Caco-2 (cell line): ENCODE results near the gene CPED1. TPM values are rescaled to one million over a fixed set of nuclear protein-coding genes. Genes with fewer than 3 reads are reported as not detected.

ENCODE experiments used
- BruUV-seq: library from RNA; stranded (reverse); fragments of 400-500 nt; replicated peaks from 2 replicates; lab custom pipeline; 2021; lab: Mats Ljungman, UMichigan
- CTCF ChIA-PET: fragments of 300-600 bp; sonication (Branson Sonifier 250); formaldehyde crosslinking; loops from one replicate; lab custom pipeline; 2022; ENCODE audit warnings: antibody characterized with exemption; lab: Charles Lee
- POLR2A ChIA-PET: fragments of 300-600 bp; sonication (Branson Sonifier 250); formaldehyde crosslinking; loops from one replicate; lab custom pipeline; 2022; ENCODE audit warnings: antibody characterized with exemption; lab: Charles Lee
- DNase-seq, 2 experiments: peaks; one replicate each; pipeline versions ENCODE4 v3.0.0 to v3.0.0-alpha.2; 2020 to 2022
- H3K27me3 ChIP-seq: replicated peaks from 2 replicates; pipeline ENCODE4 v1.6.0; 2011; ENCODE audit warnings: low read length; ENCODE audit not compliant: control insufficient read depth, insufficient read depth
- H3K36me3 ChIP-seq: 2 replicates; pipeline ENCODE4 v1.5.1; 2011; ENCODE audit warnings: low read length; ENCODE audit not compliant: control insufficient read depth, insufficient read depth
- H3K4me1 ChIP-seq: fragments of 250-450 bp; sonication (Bioruptor Pico); 2 replicates; pipeline ENCODE4 v1.5.1; 2020; ENCODE audit warnings: mild to moderate bottlenecking
- H3K4me3 ChIP-seq: 2 replicates; pipeline ENCODE4 v1.5.1; 2011; ENCODE audit warnings: low read depth, mild to moderate bottlenecking, control low read depth, low read length
- H3K9me3 ChIP-seq: fragments of 250-450 bp; sonication (Bioruptor Pico); 2 replicates; pipeline ENCODE4 v1.5.1; 2020; ENCODE audit warnings: mild to moderate bottlenecking, moderate library complexity
- H3K27ac Mint-ChIP-seq: one replicate; pipeline ENCODE4 v1.8.0; 2022; ENCODE audit warnings: mixed read lengths; ENCODE audit not compliant: unreplicated experiment
- H3K27me3 Mint-ChIP-seq: one replicate; pipeline ENCODE4 v1.8.0; 2022; ENCODE audit warnings: mixed read lengths; ENCODE audit not compliant: insufficient read depth, unreplicated experiment
- H3K36me3 Mint-ChIP-seq: one replicate; pipeline ENCODE4 v1.8.0; 2022; ENCODE audit warnings: mild to moderate bottlenecking, mixed read lengths; ENCODE audit not compliant: insufficient read depth, unreplicated experiment
- H3K4me1 Mint-ChIP-seq: one replicate; pipeline ENCODE4 v1.8.0; 2022; ENCODE audit warnings: low read depth, mixed read lengths; ENCODE audit not compliant: unreplicated experiment
- H3K4me3 Mint-ChIP-seq: one replicate; pipeline ENCODE4 v1.8.0; 2022; ENCODE audit warnings: mild to moderate bottlenecking, moderate library complexity, mixed read lengths; ENCODE audit not compliant: unreplicated experiment
- H3K9me3 Mint-ChIP-seq: one replicate; pipeline ENCODE4 v1.8.0; 2022; ENCODE audit warnings: mixed read lengths; ENCODE audit not compliant: unreplicated experiment
- CTCF ChIP-seq, 2 experiments: fragments of 200-600 bp in 1 of 2; IDR thresholded peaks; 1 replicate in 1 of 2; 2 replicates in 1 of 2; pipeline versions ENCODE4 v1.5.1 to v1.8.0; 2011 to 2022; ENCODE audit warnings: antibody characterized with exemption in 1 of 2, control low read depth in 1 of 2, inconsistent platforms in 1 of 2, low read depth in 1 of 2, low read length in 1 of 2, mild to moderate bottlenecking in 1 of 2, moderate library complexity in 1 of 2; ENCODE audit not compliant: insufficient read depth in 1 of 2, severe bottlenecking in 1 of 2, unreplicated experiment in 1 of 2
- intact Hi-C: fragments of 100-400 bp; cut with micrococcal nuclease; formaldehyde crosslinking; loops from one replicate; pipeline ENCODE4 v1.10.0; 2022; ENCODE audit not compliant: unreplicated experiment
- total RNA-seq: library from RNA; stranded (reverse); gene quantifications from 2 replicates; pipeline ENCODE4 v1.2.3, GENCODE V29; 2022

The CPED1 gene
- total RNA-seq, 1 experiment from 2014 or later: 0.23 TPM

GRCh38 chr7:120998520-120998919 lies 10.0 kb downstream of the CPED1 start:
- Histone ChIP-seq H3K4me1 (no peaks in the 10 kb centered on the region), H3K36me3 (no peaks in the 10 kb centered on the region), H3K4me3 (no peak overlapping the region), H3K9me3 (no peaks in the 10 kb centered on the region), H3K27me3 (no peaks in the 10 kb centered on the region)
- no TSS peak for BruUV-seq
- Mint-ChIP-seq H3K36me3 (no peaks in the 10 kb centered on the region), H3K27me3 (no peaks in the 10 kb centered on the region), H3K4me3 (no peak overlapping the region), H3K9me3 (no peaks in the 10 kb centered on the region), H3K27ac (no peak overlapping the region), H3K4me1 (no peaks in the 10 kb centered on the region)
- DNase-seq: no peak
- ChIA-PET CTCF (no interaction called here), POLR2A (no interaction called here)
- TF ChIP-seq CTCF (IDR thresholded peaks at IDR 0.05; ENCODE audit: insufficient read depth in 1 of 2, low read depth in 1 of 2, low read length in 1 of 2, severe bottlenecking in 1 of 2, unreplicated experiment in 1 of 2): no peak
- intact Hi-C loops: no loop called here

GRCh38 chr7:120998996-120999565 lies 10.6 kb downstream of the CPED1 start:
- H3K9me3 Mint-ChIP-seq: peaks cover 2% of the 10 kb centered on the region
- H3K27ac Mint-ChIP-seq: no peak overlapping the region
- DNase-seq: no peak
- POLR2A ChIA-PET: no interaction called here
- Histone ChIP-seq H3K27me3 (no peaks in the 10 kb centered on the region), H3K9me3 (no peaks in the 10 kb centered on the region), H3K4me1 (no peaks in the 10 kb centered on the region), H3K4me3 (no peak overlapping the region), H3K36me3 (no peaks in the 10 kb centered on the region)
- peaks cover under 1% of the 10 kb centered on the region for H3K4me1 Mint-ChIP-seq
- intact Hi-C loops: no loop called here
- BruUV-seq: no TSS peak
- no peaks in the 10 kb centered on the region for H3K36me3 Mint-ChIP-seq
- no peak overlapping the region for H3K4me3 Mint-ChIP-seq
- no peaks in the 10 kb centered on the region for H3K27me3 Mint-ChIP-seq
- CTCF ChIA-PET: no interaction called here
- TF ChIP-seq CTCF (IDR thresholded peaks at IDR 0.05; ENCODE audit: insufficient read depth in 1 of 2, low read depth in 1 of 2, low read length in 1 of 2, severe bottlenecking in 1 of 2, unreplicated experiment in 1 of 2): no peak

- Histone ChIP-seq H3K4me3 (no peak overlapping the region), H3K9me3 (no peaks in the 10 kb centered on the region), H3K36me3 (no peaks in the 10 kb centered on the region), H3K4me1 (no peaks in the 10 kb centered on the region), H3K27me3 (no peaks in the 10 kb centered on the region)
- Mint-ChIP-seq H3K27me3 (no peaks in the 10 kb centered on the region), H3K27ac (no peak overlapping the region), H3K4me3 (no peak overlapping the region), H3K4me1 (peaks cover 6% of the 10 kb centered on the region), H3K9me3 (peaks cover 9% of the 10 kb centered on the region), H3K36me3 (no peaks in the 10 kb centered on the region)
- intact Hi-C loops: no loop called here
- no peak for DNase-seq
- TF ChIP-seq CTCF (IDR thresholded peaks at IDR 0.05; ENCODE audit: insufficient read depth in 1 of 2, low read depth in 1 of 2, low read length in 1 of 2, severe bottlenecking in 1 of 2, unreplicated experiment in 1 of 2): no peak
- BruUV-seq: no TSS peak
- POLR2A ChIA-PET: no interaction called here
- CTCF ChIA-PET: interaction anchor here (1.5 kb wide), 1 partner anchor 12 kb away, joined by 5 read pairs; the partner anchor contains the start of gene CPED1
These were observed 11.8 kb downstream of the CPED1 start for GRCh38 chr7:121000081-121000983.
